Loucy (cell line): ENCODE data around the gene CYP4F8.

Experiments
- H2AFZ ChIP-seq: fragments of 200-600 bp; sonication (generic); 2 replicates; pipeline ENCODE4 v1.6.0; 2016; ENCODE audit warnings: antibody characterized with exemption, mild to moderate bottlenecking, low read length, moderate library complexity
- H3F3A ChIP-seq: fragments of 200-600 bp; 2 replicates; pipeline ENCODE4 v1.6.0; 2016; ENCODE audit warnings: antibody characterized with exemption, low read depth, mild to moderate bottlenecking
- H3K27me3 ChIP-seq: fragments of 200-600 bp; sonication (generic); 2 replicates; pipeline ENCODE4 v1.6.1; 2014; ENCODE audit warnings: low read length, mild to moderate bottlenecking; ENCODE audit not compliant: insufficient read depth, poor library complexity, severe bottlenecking
- H3K36me3 ChIP-seq: fragments of 200-600 bp; sonication (generic); 2 replicates; pipeline ENCODE4 v1.6.1; 2016; ENCODE audit warnings: low read length; ENCODE audit not compliant: insufficient read depth
- H3K4me1 ChIP-seq: fragments of 200-600 bp; sonication (generic); 2 replicates; pipeline ENCODE4 v1.5.1; 2014; ENCODE audit warnings: low read length, mild to moderate bottlenecking; ENCODE audit not compliant: insufficient read depth, poor library complexity, severe bottlenecking
- H3K4me2 ChIP-seq: fragments of 200-600 bp; sonication (generic); 2 replicates; pipeline ENCODE4 v1.6.0; 2014; ENCODE audit warnings: antibody characterized with exemption, low read length, low read depth, mild to moderate bottlenecking; ENCODE audit not compliant: poor library complexity, severe bottlenecking
- H3K4me3 ChIP-seq: fragments of 200-600 bp; sonication (generic); 2 replicates; pipeline ENCODE4 v1.5.1; 2014; ENCODE audit warnings: low read length, mild to moderate bottlenecking, mixed read lengths; ENCODE audit not compliant: poor library complexity, severe bottlenecking
- H3K79me2 ChIP-seq: fragments of 200-600 bp; sonication (generic); 2 replicates; pipeline ENCODE4 v1.6.1; 2014; ENCODE audit warnings: low read length; ENCODE audit not compliant: insufficient read depth
- H3K9ac ChIP-seq: fragments of 200-600 bp; sonication (generic); 2 replicates; pipeline ENCODE4 v1.6.0; 2014; ENCODE audit warnings: mild to moderate bottlenecking, low read depth, low read length, moderate library complexity; ENCODE audit not compliant: poor library complexity, severe bottlenecking
- H3K9me2 ChIP-seq: fragments of 200-600 bp; sonication (generic); replicated peaks from 2 replicates; pipeline ENCODE4 v1.6.1; 2016; ENCODE audit warnings: low read depth, low read length, mixed read lengths
- H3K9me3 ChIP-seq: fragments of 200-600 bp; sonication (generic); 2 replicates; pipeline ENCODE4 v1.6.1; 2014; ENCODE audit warnings: mild to moderate bottlenecking, antibody characterized with exemption, low read length, low read depth; ENCODE audit not compliant: insufficient read depth
- H4K20me1 ChIP-seq: fragments of 200-600 bp; sonication (generic); 2 replicates; pipeline ENCODE4 v1.6.0; 2014; ENCODE audit warnings: antibody characterized with exemption, low read length, mild to moderate bottlenecking; ENCODE audit not compliant: insufficient read depth, poor library complexity, severe bottlenecking
- EZH2phosphoT487 ChIP-seq: fragments of 200-600 bp; IDR thresholded peaks from 2 replicates; pipeline ENCODE4 v1.6.1; 2018; ENCODE audit warnings: antibody characterized with exemption, mild to moderate bottlenecking, moderate library complexity, borderline replicate concordance
- TF ChIP-seq, protein P1 (sequence below): fragments of 200-600 bp; sonication (generic); conservative IDR thresholded peaks from 2 replicates; pipeline ENCODE4 v1.5.1; 2014; ENCODE audit warnings: mild to moderate bottlenecking, antibody characterized with exemption, low read length

The CYP4F8 gene

DNA sequence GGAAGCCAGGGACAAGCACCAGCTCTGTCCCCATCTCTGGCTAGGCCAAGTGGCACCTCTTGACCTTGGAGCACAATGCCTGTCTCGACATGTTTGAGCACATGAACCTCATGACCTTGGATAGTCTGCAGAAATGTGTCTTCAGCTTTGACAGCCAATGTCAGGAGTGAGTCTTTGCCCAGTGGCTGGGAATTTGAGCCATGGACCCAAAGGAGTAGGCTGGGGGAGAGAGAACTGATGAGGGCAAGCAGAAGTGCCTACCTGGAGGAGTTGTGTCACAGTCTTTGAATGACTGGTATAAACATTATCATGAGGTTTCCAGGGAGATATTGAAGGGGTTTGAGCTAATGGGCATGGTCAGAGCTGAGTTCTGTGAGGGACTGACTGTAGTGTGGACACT is 51.2 kb downstream of the CYP4F8 start:
- no peaks in the 10 kb centered on the region for H3K9me2 ChIP-seq

DNA sequence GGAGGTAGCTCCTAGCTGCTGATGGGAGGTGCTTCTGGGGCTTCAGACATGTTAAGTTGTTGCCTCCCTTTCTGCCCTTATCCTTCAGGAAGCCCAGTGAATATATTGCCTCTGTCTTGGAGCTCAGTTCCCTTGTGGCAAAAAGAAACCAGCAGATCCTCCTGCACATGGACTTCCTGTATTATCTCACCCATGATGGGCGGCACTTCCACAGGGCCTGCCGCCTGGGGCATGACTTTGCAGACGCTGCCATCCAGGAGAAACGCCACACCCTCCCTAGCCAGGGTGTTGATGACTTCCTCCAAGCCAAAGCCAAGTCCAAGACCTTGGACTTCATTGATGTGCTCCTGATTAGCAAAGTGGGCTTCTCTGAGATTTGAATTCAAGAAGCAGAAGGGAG is 51.9 kb downstream of the CYP4F8 start:
- no peak for TF ChIP-seq EZH2phosphoT487
- TF ChIP-seq, protein P1, sequence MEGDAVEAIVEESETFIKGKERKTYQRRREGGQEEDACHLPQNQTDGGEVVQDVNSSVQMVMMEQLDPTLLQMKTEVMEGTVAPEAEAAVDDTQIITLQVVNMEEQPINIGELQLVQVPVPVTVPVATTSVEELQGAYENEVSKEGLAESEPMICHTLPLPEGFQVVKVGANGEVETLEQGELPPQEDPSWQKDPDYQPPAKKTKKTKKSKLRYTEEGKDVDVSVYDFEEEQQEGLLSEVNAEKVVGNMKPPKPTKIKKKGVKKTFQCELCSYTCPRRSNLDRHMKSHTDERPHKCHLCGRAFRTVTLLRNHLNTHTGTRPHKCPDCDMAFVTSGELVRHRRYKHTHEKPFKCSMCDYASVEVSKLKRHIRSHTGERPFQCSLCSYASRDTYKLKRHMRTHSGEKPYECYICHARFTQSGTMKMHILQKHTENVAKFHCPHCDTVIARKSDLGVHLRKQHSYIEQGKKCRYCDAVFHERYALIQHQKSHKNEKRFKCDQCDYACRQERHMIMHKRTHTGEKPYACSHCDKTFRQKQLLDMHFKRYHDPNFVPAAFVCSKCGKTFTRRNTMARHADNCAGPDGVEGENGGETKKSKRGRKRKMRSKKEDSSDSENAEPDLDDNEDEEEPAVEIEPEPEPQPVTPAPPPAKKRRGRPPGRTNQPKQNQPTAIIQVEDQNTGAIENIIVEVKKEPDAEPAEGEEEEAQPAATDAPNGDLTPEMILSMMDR, result no peak
- Histone ChIP-seq H2AFZ (no peak overlapping the region), H3K79me2 (no peaks in the 10 kb centered on the region), H3K9me3 (no peaks in the 10 kb centered on the region), H3K9ac (no peak overlapping the region), H4K20me1 (no peaks in the 10 kb centered on the region), H3F3A (no peaks in the 10 kb centered on the region), H3K36me3 (no peaks in the 10 kb centered on the region), H3K4me1 (no peaks in the 10 kb centered on the region), H3K4me2 (no peak overlapping the region), H3K27me3 (no peaks in the 10 kb centered on the region), H3K4me3 (no peak overlapping the region), H3K9me2 (no peaks in the 10 kb centered on the region)

More for the DNA sequence above, 51.2 kb downstream of the CYP4F8 start:
- Histone ChIP-seq H3K79me2 (no peaks in the 10 kb centered on the region), H3F3A (no peaks in the 10 kb centered on the region), H4K20me1 (no peaks in the 10 kb centered on the region), H3K36me3 (no peaks in the 10 kb centered on the region), H2AFZ (no peak overlapping the region), H3K27me3 (no peaks in the 10 kb centered on the region), H3K4me3 (no peak overlapping the region), H3K4me2 (no peak overlapping the region), H3K4me1 (no peaks in the 10 kb centered on the region), H3K9ac (no peak overlapping the region), H3K9me3 (no peaks in the 10 kb centered on the region)
- no peak for TF ChIP-seq EZH2phosphoT487
- TF ChIP-seq, protein P1, result no peak

DNA sequence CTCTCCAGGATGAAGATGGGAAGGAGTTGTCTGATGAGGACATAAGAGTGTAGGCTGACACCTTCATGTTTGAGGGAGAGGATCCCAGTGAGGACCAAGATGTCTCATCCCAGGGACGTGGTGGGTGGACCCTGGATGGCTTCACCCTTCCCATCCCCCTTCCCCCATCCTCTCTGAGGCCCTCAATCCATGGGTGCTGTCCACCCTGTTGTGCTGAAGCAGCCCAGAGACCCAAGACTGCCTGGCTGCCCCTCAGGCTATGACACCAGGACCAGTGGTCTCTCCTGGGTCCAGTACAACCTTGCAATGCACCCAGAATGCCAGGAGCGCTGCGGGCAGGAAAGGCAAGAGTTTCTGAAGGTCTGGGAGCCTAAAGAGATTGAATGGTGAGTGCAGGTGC is 54.4 kb downstream of the CYP4F8 start:
- Histone ChIP-seq H2AFZ (no peak overlapping the region), H3K4me3 (no peak overlapping the region), H4K20me1 (no peaks in the 10 kb centered on the region), H3K27me3 (no peaks in the 10 kb centered on the region), H3K4me1 (no peaks in the 10 kb centered on the region), H3K9ac (no peak overlapping the region), H3K79me2 (no peaks in the 10 kb centered on the region), H3K4me2 (no peak overlapping the region), H3F3A (no peaks in the 10 kb centered on the region), H3K9me3 (no peaks in the 10 kb centered on the region), H3K36me3 (no peaks in the 10 kb centered on the region), H3K9me2 (no peaks in the 10 kb centered on the region)
- no peak for TF ChIP-seq EZH2phosphoT487
- TF ChIP-seq, protein P1, result no peak
